HepG2 (cell line): ENCODE results near the gene TRIM7. TPM values are rescaled to one million over a fixed set of nuclear protein-coding genes. Genes with fewer than 3 reads are reported as not detected.

Source experiments
- ASH2L ChIP-seq: fragments of 300-600, 200-600 bp; sonication (generic); IDR thresholded peaks from 2 replicates; pipeline ENCODE4 v1.7.0; 2017; ENCODE audit warnings: low read depth, mild to moderate bottlenecking, moderate library complexity, mixed read lengths, low read length; ENCODE audit not compliant: insufficient read length
- DNMT3B ChIP-seq: conservative IDR thresholded peaks from 2 replicates; pipeline ENCODE4 v1.6.1; 2016; ENCODE audit warnings: missing biosample characterization, control low read depth
- FIP1L1 ChIP-seq: fragments of 200-400 bp; formaldehyde crosslinking; IDR thresholded peaks from 2 replicates; pipeline ENCODE4 v1.6.1; 2018; ENCODE audit warnings: low read depth, mild to moderate bottlenecking, low read length, moderate library complexity, borderline replicate concordance; ENCODE audit not compliant: insufficient read depth
- JUN ChIP-seq: sonication (generic); formaldehyde crosslinking; IDR thresholded peaks from 2 replicates; pipeline ENCODE4 v1.4.0; 2020; ENCODE audit warnings: mild to moderate bottlenecking, missing genetic modification reagents
- KAT2B ChIP-seq: fragments of 150-350 bp; IDR thresholded peaks from 2 replicates; pipeline ENCODE4 v1.6.1; 2014; ENCODE audit warnings: low read depth, low read length, borderline replicate concordance
- KDM5B ChIP-seq: sonication (generic); formaldehyde crosslinking; IDR thresholded peaks from 2 replicates; pipeline ENCODE4 v1.4.0; 2020; ENCODE audit warnings: missing genetic modification reagents, mild to moderate bottlenecking, borderline replicate concordance
- SP1 ChIP-seq, 2 experiments: fragments of 450-650 bp in 1 of 2; sonication (generic) in 1 of 2; formaldehyde crosslinking in 1 of 2; IDR thresholded peaks; 2 replicates each; pipeline versions ENCODE4 v1.4.0 to v1.6.1; 2016 to 2020; ENCODE audit warnings: missing genetic modification reagents in 1 of 2
- SP4 ChIP-seq: sonication (generic); formaldehyde crosslinking; IDR thresholded peaks from 2 replicates; pipeline ENCODE4 v1.8.1; 2023; ENCODE audit warnings: mild to moderate bottlenecking, missing genetic modification reagents
- TOPORS ChIP-seq: sonication (generic); formaldehyde crosslinking; IDR thresholded peaks from 2 replicates; pipeline ENCODE4 v1.8.0; 2023; ENCODE audit warnings: mild to moderate bottlenecking, missing genetic modification reagents
- ZFP41 ChIP-seq: sonication (generic); formaldehyde crosslinking; IDR thresholded peaks from 2 replicates; pipeline ENCODE4 v1.4.0; 2020; ENCODE audit warnings: mild to moderate bottlenecking, missing genetic modification reagents, borderline replicate concordance
- ZNF10 ChIP-seq: sonication (generic); formaldehyde crosslinking; IDR thresholded peaks from 2 replicates; pipeline ENCODE4 v1.4.0; 2020; ENCODE audit warnings: mild to moderate bottlenecking, low read depth, missing genetic modification reagents, borderline replicate concordance
- ZNF143 ChIP-seq: sonication (generic); formaldehyde crosslinking; IDR thresholded peaks from 2 replicates; pipeline ENCODE4 v1.4.0; 2020; ENCODE audit warnings: missing genetic modification reagents
- ZNF207 ChIP-seq: fragments of 450-650 bp; IDR thresholded peaks from 2 replicates; pipeline ENCODE4 v1.6.1; 2016; ENCODE audit warnings: antibody characterized with exemption, borderline replicate concordance
- ZNF446 ChIP-seq: sonication (generic); formaldehyde crosslinking; IDR thresholded peaks from 2 replicates; pipeline ENCODE4 v1.5.0; 2020; ENCODE audit warnings: mild to moderate bottlenecking, missing genetic modification reagents
- ZNF484 ChIP-seq: sonication (generic); formaldehyde crosslinking; IDR thresholded peaks from 2 replicates; pipeline ENCODE4 v1.5.1; 2020; ENCODE audit warnings: mild to moderate bottlenecking, low read depth, missing genetic modification reagents, borderline replicate concordance
- ZNF724P ChIP-seq: sonication (generic); formaldehyde crosslinking; IDR thresholded peaks from 2 replicates; pipeline ENCODE4 v1.8.0; 2022; ENCODE audit warnings: missing genetic modification reagents, borderline replicate concordance
- polyA plus RNA-seq, 8 experiments: library from polyadenylated mRNA; depleted of rRNA in 3 of 8; stranded (reverse) in 7 of 8; unstranded in 1 of 8; fragments of >200 nt; fragmentation: Illumina TruSeq in 4 of 8; extraction: Trizol in 4 of 8; gene quantifications; 2 replicates each; pipeline versions ENCODE4 v1.2.1 to v1.2.3, GENCODE V29; 2011 to 2016; ENCODE audit warnings: low read depth in 4 of 8, missing spikeins in 1 of 8, mixed read lengths in 1 of 8; ENCODE audit not compliant: insufficient read depth in 1 of 8
- total RNA-seq, 5 experiments: library from RNA; depleted of rRNA; stranded (reverse); fragments of >200 nt; fragmentation: Illumina TruSeq; extraction: Trizol; gene quantifications; 2 replicates each; pipeline ENCODE4 v1.2.3, GENCODE V29; 2016; ENCODE audit warnings: low read depth in 1 of 5
- TF ChIP-seq, protein P1 (sequence below): sonication (generic); formaldehyde crosslinking; IDR thresholded peaks from 2 replicates; pipeline ENCODE4 v1.5.1; 2020; ENCODE audit warnings: missing genetic modification reagents, mild to moderate bottlenecking, borderline replicate concordance
- TF ChIP-seq, protein P2 (sequence below): sonication (generic); formaldehyde crosslinking; IDR thresholded peaks from 2 replicates; pipeline ENCODE4 v1.4.0; 2020; ENCODE audit warnings: mild to moderate bottlenecking, low read depth, missing genetic modification reagents
- TF ChIP-seq, protein P3 (sequence below): sonication (generic); formaldehyde crosslinking; IDR thresholded peaks from 2 replicates; pipeline ENCODE4 v1.4.0; 2020; ENCODE audit warnings: mild to moderate bottlenecking, missing genetic modification reagents
- TF ChIP-seq, protein P4 (sequence below): IDR thresholded peaks from 2 replicates; pipeline ENCODE4 v1.6.1; 2016; ENCODE audit warnings: low read depth, control low read depth
- TF ChIP-seq, protein P5 (sequence below): sonication (generic); formaldehyde crosslinking; IDR thresholded peaks from 2 replicates; pipeline ENCODE4 v1.5.0; 2020; ENCODE audit warnings: missing genetic modification reagents

TRIM7 gene
- total and polyA plus RNA-seq, 2 of the 13 experiments (the other 11 are each of a cell fraction or from before 2014, with no cell fraction given), result 0.13 TPM; not detected in 1

DNA sequence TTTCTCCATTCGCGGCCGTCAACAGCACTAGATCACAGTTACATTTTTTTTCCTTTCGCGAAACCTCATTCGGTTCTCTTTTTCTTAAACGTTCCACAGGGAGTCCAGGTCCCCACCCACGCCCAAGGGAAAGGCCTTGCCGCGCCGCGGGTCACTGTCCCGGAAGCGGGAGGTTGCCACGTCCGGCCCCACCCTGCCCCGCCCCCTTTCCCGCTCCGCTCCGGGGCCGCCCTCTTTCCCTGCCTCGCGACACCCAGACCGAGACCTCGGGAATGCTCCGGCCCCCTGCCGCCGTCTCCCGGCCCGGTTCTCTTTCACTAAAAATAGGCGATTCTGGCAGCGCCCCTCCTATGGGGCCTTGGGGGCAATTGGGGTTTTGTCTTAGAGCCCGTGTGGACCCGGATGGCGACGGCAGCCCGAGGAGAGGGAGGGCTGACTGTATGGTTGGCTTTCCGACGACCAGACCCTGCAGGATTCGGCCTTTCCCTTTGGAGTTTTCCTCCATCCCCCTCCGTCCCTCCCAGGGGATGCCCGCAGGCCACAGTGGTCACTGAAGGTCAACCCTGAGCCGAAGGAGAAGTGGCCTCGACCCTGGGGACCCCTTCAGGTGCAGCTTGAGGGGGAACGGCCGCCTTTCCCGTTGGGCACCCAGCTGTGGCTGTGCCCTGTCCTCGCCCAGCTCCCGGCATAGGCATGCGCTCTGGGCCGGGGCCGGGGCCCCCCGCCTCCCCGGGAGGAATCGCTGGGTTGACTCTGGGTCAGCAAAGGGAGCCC, 41.5 kb upstream of the TRIM7 start (continued):
- TF ChIP-seq, protein P1, sequence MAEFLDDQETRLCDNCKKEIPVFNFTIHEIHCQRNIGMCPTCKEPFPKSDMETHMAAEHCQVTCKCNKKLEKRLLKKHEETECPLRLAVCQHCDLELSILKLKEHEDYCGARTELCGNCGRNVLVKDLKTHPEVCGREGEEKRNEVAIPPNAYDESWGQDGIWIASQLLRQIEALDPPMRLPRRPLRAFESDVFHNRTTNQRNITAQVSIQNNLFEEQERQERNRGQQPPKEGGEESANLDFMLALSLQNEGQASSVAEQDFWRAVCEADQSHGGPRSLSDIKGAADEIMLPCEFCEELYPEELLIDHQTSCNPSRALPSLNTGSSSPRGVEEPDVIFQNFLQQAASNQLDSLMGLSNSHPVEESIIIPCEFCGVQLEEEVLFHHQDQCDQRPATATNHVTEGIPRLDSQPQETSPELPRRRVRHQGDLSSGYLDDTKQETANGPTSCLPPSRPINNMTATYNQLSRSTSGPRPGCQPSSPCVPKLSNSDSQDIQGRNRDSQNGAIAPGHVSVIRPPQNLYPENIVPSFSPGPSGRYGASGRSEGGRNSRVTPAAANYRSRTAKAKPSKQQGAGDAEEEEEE (CRISPR knock-in tag), result 0 out of 2 replicates have a peak, but pooled peaks have one; percentile 60
- TF ChIP-seq ZNF446 (CRISPR knock-in tag) (peak; percentile 8; the same call in 1 of the 2 replicates), ASH2L (peak; percentile 84), KDM5B (no peak; the same call in 1 of the 2 replicates), ZNF143 (no peak; the same call in 1 of the 2 replicates), SP1 (IDR thresholded peaks at IDR 0.05) (no peak), SP1 (CRISPR knock-in tag; IDR thresholded peaks at IDR 0.05) (peak; percentile 78), DNMT3B (no peak), JUN (CRISPR knock-in tag) (no peak), ZNF207 (no peak), ZFP41 (CRISPR knock-in tag) (no peak), ZNF724P (CRISPR knock-in tag) (no peak; the same call in 1 of the 2 replicates), SP4 (CRISPR knock-in tag) (peak; percentile 67), KAT2B (no peak), FIP1L1 (no peak), ZNF484 (CRISPR knock-in tag) (no peak), TOPORS (CRISPR knock-in tag) (no peak), ZNF10 (no peak)
- TF ChIP-seq, protein P2, sequence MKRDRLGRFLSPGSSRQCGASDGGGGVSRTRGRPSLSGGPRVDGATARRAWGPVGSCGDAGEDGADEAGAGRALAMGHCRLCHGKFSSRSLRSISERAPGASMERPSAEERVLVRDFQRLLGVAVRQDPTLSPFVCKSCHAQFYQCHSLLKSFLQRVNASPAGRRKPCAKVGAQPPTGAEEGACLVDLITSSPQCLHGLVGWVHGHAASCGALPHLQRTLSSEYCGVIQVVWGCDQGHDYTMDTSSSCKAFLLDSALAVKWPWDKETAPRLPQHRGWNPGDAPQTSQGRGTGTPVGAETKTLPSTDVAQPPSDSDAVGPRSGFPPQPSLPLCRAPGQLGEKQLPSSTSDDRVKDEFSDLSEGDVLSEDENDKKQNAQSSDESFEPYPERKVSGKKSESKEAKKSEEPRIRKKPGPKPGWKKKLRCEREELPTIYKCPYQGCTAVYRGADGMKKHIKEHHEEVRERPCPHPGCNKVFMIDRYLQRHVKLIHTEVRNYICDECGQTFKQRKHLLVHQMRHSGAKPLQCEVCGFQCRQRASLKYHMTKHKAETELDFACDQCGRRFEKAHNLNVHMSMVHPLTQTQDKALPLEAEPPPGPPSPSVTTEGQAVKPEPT, result no peak; the same call in 1 of the 2 replicates
- TF ChIP-seq, protein P3, sequence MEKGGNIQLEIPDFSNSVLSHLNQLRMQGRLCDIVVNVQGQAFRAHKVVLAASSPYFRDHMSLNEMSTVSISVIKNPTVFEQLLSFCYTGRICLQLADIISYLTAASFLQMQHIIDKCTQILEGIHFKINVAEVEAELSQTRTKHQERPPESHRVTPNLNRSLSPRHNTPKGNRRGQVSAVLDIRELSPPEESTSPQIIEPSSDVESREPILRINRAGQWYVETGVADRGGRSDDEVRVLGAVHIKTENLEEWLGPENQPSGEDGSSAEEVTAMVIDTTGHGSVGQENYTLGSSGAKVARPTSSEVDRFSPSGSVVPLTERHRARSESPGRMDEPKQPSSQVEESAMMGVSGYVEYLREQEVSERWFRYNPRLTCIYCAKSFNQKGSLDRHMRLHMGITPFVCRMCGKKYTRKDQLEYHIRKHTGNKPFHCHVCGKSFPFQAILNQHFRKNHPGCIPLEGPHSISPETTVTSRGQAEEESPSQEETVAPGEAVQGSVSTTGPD, result no peak
- TF ChIP-seq, protein P4, sequence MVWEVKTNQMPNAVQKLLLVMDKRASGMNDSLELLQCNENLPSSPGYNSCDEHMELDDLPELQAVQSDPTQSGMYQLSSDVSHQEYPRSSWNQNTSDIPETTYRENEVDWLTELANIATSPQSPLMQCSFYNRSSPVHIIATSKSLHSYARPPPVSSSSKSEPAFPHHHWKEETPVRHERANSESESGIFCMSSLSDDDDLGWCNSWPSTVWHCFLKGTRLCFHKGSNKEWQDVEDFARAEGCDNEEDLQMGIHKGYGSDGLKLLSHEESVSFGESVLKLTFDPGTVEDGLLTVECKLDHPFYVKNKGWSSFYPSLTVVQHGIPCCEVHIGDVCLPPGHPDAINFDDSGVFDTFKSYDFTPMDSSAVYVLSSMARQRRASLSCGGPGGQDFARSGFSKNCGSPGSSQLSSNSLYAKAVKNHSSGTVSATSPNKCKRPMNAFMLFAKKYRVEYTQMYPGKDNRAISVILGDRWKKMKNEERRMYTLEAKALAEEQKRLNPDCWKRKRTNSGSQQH (CRISPR knock-in tag), result no peak; the same call in 1 of the 2 replicates
- TF ChIP-seq, protein P5, sequence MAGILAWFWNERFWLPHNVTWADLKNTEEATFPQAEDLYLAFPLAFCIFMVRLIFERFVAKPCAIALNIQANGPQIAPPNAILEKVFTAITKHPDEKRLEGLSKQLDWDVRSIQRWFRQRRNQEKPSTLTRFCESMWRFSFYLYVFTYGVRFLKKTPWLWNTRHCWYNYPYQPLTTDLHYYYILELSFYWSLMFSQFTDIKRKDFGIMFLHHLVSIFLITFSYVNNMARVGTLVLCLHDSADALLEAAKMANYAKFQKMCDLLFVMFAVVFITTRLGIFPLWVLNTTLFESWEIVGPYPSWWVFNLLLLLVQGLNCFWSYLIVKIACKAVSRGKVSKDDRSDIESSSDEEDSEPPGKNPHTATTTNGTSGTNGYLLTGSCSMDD, result no peak
